ENCODE measurements around the gene TTLL1. TPM values are rescaled to one million over a fixed set of nuclear protein-coding genes. Genes with fewer than 3 reads are reported as not detected.
A peak's percentile ranks its signal among the peaks of the same experiment; 100 is the strongest.
"Not testable (repeated sequence)": the region's sequence is repeated elsewhere in the genome, so short reads cannot be mapped to it uniquely, and the experiment has no call there.

Gene TTLL1
- total and polyA plus RNA-seq, 4 donors: 0.50 to 2.2 (median 1.1) TPM

DNA sequence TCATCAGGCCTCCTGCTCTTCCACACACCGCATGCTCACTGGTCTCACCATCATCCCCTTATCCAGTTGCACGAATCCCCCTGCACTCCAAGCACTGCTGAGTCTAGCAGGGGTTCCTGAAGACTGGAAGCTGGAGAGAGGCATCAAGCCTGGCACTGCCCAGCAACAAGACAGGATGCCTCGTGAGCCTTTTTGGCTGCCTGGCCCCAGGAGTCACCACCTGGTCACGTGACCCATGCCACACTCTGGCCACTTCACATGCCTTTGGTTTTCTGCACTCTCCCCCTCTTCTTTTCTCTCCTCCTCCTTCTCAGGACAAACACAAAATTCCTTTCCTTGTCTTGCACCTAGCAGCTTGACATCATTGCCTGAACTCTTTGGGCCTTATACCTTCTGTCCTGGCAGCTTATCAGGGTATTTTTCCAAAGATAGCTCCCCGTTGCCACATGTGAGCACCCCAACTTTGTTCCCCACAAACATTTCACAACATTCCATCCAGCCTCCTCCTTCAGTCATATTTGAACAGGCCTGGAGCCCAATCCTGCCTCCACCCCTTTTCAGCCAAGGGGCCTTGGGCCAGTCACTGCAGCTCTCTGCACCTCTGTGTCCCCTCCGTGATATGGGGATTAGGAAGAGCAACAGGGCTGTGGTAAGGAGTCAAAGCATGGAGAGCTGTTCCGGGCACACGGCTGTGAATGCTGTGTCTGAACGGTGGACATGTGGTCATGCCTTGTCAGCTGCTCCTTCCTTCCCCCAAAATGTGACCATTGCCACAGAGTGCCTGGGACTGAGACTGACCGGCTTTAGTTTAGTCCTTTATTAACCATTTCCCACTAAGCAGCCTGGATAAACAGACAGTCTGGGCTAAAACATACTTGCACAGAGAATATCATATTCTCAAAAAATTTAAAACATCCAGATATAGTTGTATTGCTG, 71.4 kb downstream of the TTLL1 start:
- Histone ChIP-seq H3K27ac (ENCODE audit: low read depth in 1 of 2, low read length in 2 of 2) (peak overlapping the region; percentile 34 to 51), H3K9me3 (ENCODE audit: control insufficient read depth in 4 of 4, low read length in 3 of 4) (no peaks in the 10 kb centered on the region), H3K27me3 (ENCODE audit: control insufficient read depth in 4 of 4, insufficient read depth in 4 of 4, low read length in 3 of 4) (no peaks in the 10 kb centered on the region), H3K36me3 (ENCODE audit: control insufficient read depth in 4 of 4, insufficient read depth in 3 of 4, low read depth in 1 of 4, low read length in 3 of 4) (no peaks in the 10 kb centered on the region), H3K9ac (ENCODE audit: low read depth in 1 of 2, low read length in 2 of 2) (no peak overlapping the region), H3K4me1 (ENCODE audit: control insufficient read depth in 4 of 4, insufficient read depth in 4 of 4, low read length in 3 of 4) (peaks cover 3 to 35% (median 27%) of the 10 kb centered on the region in 4 donors), H3K4me3 (ENCODE audit: low read depth in 1 of 3, low read length in 3 of 3) (no peak overlapping the region)
- WGBS: 66% methylated on average over 10 of the region's 10 CpGs
- TF ChIP-seq, protein P1, sequence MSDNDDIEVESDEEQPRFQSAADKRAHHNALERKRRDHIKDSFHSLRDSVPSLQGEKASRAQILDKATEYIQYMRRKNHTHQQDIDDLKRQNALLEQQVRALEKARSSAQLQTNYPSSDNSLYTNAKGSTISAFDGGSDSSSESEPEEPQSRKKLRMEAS (IDR thresholded peaks at IDR 0.05): no peak
- TF ChIP-seq HNF4A (conservative IDR thresholded peaks at IDR 0.05): no peak
- TF ChIP-seq HNF4G (IDR thresholded peaks at IDR 0.05): no peak
- no peak for TF ChIP-seq YY1 (IDR thresholded peaks at IDR 0.05)
- no peak for TF ChIP-seq SP1 (IDR thresholded peaks at IDR 0.05)
- no peak for TF ChIP-seq RAD21 (IDR thresholded peaks at IDR 0.05)
- no peak for TF ChIP-seq FOXA2 (IDR thresholded peaks at IDR 0.05)
- no peak for TF ChIP-seq FOXA1 (IDR thresholded peaks at IDR 0.05)
- no peak for TF ChIP-seq RXRA (IDR thresholded peaks at IDR 0.05)
- TF ChIP-seq, protein P2, sequence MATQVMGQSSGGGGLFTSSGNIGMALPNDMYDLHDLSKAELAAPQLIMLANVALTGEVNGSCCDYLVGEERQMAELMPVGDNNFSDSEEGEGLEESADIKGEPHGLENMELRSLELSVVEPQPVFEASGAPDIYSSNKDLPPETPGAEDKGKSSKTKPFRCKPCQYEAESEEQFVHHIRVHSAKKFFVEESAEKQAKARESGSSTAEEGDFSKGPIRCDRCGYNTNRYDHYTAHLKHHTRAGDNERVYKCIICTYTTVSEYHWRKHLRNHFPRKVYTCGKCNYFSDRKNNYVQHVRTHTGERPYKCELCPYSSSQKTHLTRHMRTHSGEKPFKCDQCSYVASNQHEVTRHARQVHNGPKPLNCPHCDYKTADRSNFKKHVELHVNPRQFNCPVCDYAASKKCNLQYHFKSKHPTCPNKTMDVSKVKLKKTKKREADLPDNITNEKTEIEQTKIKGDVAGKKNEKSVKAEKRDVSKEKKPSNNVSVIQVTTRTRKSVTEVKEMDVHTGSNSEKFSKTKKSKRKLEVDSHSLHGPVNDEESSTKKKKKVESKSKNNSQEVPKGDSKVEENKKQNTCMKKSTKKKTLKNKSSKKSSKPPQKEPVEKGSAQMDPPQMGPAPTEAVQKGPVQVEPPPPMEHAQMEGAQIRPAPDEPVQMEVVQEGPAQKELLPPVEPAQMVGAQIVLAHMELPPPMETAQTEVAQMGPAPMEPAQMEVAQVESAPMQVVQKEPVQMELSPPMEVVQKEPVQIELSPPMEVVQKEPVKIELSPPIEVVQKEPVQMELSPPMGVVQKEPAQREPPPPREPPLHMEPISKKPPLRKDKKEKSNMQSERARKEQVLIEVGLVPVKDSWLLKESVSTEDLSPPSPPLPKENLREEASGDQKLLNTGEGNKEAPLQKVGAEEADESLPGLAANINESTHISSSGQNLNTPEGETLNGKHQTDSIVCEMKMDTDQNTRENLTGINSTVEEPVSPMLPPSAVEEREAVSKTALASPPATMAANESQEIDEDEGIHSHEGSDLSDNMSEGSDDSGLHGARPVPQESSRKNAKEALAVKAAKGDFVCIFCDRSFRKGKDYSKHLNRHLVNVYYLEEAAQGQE (IDR thresholded peaks at IDR 0.05): no peak
- TF ChIP-seq, protein P3, sequence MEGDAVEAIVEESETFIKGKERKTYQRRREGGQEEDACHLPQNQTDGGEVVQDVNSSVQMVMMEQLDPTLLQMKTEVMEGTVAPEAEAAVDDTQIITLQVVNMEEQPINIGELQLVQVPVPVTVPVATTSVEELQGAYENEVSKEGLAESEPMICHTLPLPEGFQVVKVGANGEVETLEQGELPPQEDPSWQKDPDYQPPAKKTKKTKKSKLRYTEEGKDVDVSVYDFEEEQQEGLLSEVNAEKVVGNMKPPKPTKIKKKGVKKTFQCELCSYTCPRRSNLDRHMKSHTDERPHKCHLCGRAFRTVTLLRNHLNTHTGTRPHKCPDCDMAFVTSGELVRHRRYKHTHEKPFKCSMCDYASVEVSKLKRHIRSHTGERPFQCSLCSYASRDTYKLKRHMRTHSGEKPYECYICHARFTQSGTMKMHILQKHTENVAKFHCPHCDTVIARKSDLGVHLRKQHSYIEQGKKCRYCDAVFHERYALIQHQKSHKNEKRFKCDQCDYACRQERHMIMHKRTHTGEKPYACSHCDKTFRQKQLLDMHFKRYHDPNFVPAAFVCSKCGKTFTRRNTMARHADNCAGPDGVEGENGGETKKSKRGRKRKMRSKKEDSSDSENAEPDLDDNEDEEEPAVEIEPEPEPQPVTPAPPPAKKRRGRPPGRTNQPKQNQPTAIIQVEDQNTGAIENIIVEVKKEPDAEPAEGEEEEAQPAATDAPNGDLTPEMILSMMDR (IDR thresholded peaks at IDR 0.05; ENCODE audit: low read depth, low read length, missing input control): no peak
- TF ChIP-seq NR2F2 (IDR thresholded peaks at IDR 0.05): no peak
- TF ChIP-seq, protein P4, sequence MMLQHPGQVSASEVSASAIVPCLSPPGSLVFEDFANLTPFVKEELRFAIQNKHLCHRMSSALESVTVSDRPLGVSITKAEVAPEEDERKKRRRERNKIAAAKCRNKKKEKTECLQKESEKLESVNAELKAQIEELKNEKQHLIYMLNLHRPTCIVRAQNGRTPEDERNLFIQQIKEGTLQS (IDR thresholded peaks at IDR 0.05): no peak
- TF ChIP-seq JUND (IDR thresholded peaks at IDR 0.05): no peak
- TF ChIP-seq TAF1 (conservative IDR thresholded peaks at IDR 0.05): no peak
- TF ChIP-seq EGR1 (IDR thresholded peaks at IDR 0.05; ENCODE audit: low read depth in 2 of 2): no peak
- TF ChIP-seq, protein P5, sequence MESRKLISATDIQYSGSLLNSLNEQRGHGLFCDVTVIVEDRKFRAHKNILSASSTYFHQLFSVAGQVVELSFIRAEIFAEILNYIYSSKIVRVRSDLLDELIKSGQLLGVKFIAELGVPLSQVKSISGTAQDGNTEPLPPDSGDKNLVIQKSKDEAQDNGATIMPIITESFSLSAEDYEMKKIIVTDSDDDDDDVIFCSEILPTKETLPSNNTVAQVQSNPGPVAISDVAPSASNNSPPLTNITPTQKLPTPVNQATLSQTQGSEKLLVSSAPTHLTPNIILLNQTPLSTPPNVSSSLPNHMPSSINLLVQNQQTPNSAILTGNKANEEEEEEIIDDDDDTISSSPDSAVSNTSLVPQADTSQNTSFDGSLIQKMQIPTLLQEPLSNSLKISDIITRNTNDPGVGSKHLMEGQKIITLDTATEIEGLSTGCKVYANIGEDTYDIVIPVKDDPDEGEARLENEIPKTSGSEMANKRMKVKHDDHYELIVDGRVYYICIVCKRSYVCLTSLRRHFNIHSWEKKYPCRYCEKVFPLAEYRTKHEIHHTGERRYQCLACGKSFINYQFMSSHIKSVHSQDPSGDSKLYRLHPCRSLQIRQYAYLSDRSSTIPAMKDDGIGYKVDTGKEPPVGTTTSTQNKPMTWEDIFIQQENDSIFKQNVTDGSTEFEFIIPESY (IDR thresholded peaks at IDR 0.05): no peak
- no peak for TF ChIP-seq GABPA (IDR thresholded peaks at IDR 0.05 in 1 of 2, conservative IDR thresholded peaks at IDR 0.05 in 1 of 2)
- DNase-seq (ENCODE audit: low spot score): no peak

DNA sequence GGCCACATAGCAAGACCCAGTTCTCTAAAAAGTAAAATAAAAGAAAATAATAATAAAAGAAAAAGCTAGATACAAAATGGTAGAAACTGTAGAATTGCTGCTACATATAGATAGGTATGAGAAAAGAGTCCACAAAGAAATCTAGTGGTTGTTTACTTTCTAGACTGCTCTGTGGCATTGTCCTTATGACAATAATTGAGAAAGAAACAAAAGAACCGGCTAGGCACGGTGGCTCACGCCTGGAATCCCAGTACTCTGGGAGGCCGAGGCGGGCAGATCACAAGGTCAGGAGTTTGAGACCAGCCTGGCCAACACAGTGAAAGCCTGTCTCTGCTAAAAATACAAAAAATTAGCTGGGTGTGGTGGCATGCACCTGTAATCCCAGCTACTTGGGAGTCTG, 73.0 kb downstream of the TTLL1 start:
- not testable (repeated sequence) for H3K36me3 ChIP-seq (ENCODE audit: control insufficient read depth in 4 of 4, insufficient read depth in 3 of 4, low read depth in 1 of 4, low read length in 3 of 4); DNase-seq (ENCODE audit: low spot score); H3K27ac ChIP-seq (ENCODE audit: low read depth in 1 of 2, low read length in 2 of 2); H3K9me3 ChIP-seq (ENCODE audit: control insufficient read depth in 4 of 4, low read length in 3 of 4); H3K9ac ChIP-seq (ENCODE audit: low read depth in 1 of 2, low read length in 2 of 2); H3K4me3 ChIP-seq (ENCODE audit: low read depth in 1 of 3, low read length in 3 of 3); H3K27me3 ChIP-seq (ENCODE audit: control insufficient read depth in 4 of 4, insufficient read depth in 4 of 4, low read length in 3 of 4)
- peaks cover 3 to 35% (median 27%) of the 10 kb centered on the region in 4 donors for H3K4me1 ChIP-seq (ENCODE audit: control insufficient read depth in 4 of 4, insufficient read depth in 4 of 4, low read length in 3 of 4)
- whole genome bisulfite sequencing: 91% methylated on average over 5 of the region's 5 CpGs

All from liver (tissue), 9 donors.